HepG2 (cell line): ENCODE measurements around the gene NAPB.

Source experiments
- ELF1 ChIP-seq: sonication (generic); formaldehyde crosslinking; IDR thresholded peaks from 2 replicates; pipeline ENCODE4 v1.4.0; 2020; ENCODE audit warnings: missing genetic modification reagents
- EZH2 ChIP-seq: conservative IDR thresholded peaks from 2 replicates; pipeline ENCODE4 v1.6.1; 2012; ENCODE audit warnings: mild to moderate bottlenecking, low read depth, low read length, moderate library complexity
- PAWR ChIP-seq: sonication (generic); formaldehyde crosslinking; IDR thresholded peaks from 2 replicates; pipeline ENCODE4 v1.4.0; 2020; ENCODE audit warnings: missing genetic modification reagents, mild to moderate bottlenecking, borderline replicate concordance
- PCBP1 ChIP-seq: fragments of 200-400 bp; formaldehyde crosslinking; IDR thresholded peaks from 2 replicates; pipeline ENCODE4 v1.6.1; 2017; ENCODE audit warnings: mild to moderate bottlenecking, low read depth, low read length, borderline replicate concordance
- RORA ChIP-seq: sonication (generic); formaldehyde crosslinking; IDR thresholded peaks from 2 replicates; pipeline ENCODE4 v1.5.0; 2020; ENCODE audit warnings: mild to moderate bottlenecking, missing genetic modification reagents, moderate library complexity
- TFAP4 ChIP-seq: sonication (generic); IDR thresholded peaks from 2 replicates; pipeline ENCODE4 v1.6.1; 2016; ENCODE audit warnings: low read depth, borderline replicate concordance
- ZBTB7B ChIP-seq: sonication (generic); formaldehyde crosslinking; IDR thresholded peaks from 2 replicates; pipeline ENCODE4 v1.4.0; 2020; ENCODE audit warnings: missing genetic modification reagents
- ZNF274 ChIP-seq: sonication (generic); formaldehyde crosslinking; IDR thresholded peaks from 2 replicates; pipeline ENCODE4 v1.5.1; 2020; ENCODE audit warnings: mild to moderate bottlenecking, missing genetic modification reagents
- ZNF276 ChIP-seq: sonication (generic); formaldehyde crosslinking; IDR thresholded peaks from 2 replicates; pipeline ENCODE4 v1.4.0; 2020; ENCODE audit warnings: mild to moderate bottlenecking, low read depth, missing genetic modification reagents

- TF ChIP-seq ZBTB7B (CRISPR knock-in tag) (no peak), ELF1 (no peak), ZNF276 (CRISPR knock-in tag) (no peak), RORA (no peak), EZH2 (no peak), ZNF274 (CRISPR knock-in tag) (no peak), PAWR (CRISPR knock-in tag) (no peak), TFAP4 (no peak), PCBP1 (no peak)
Observed at GRCh38 chr20:23367770-23368169, 53.5 kb downstream of the NAPB start.
